ENCODE measurements around the gene PDE4A. TPM values are rescaled to one million over a fixed set of nuclear protein-coding genes. Genes with fewer than 3 reads are reported as not detected.
A peak's percentile ranks its signal among the peaks of the same experiment; 100 is the strongest.

The PDE4A gene
- total and polyA plus RNA-seq, 2 of the 13 experiments (the other 11 are each of a cell fraction or from before 2014, with no cell fraction given): 1.1 to 4.1 TPM

GRCh38 chr19:10502524-10503001, 82.2 kb downstream of the PDE4A start (continued):
- TF ChIP-seq BORCS8-MEF2B (CRISPR knock-in tag; IDR thresholded peaks at IDR 0.05) (peak; percentile 83; the same call in 1 of the 2 replicates), NONO (IDR thresholded peaks at IDR 0.05) (no peak), NONO (CRISPR knock-in tag; conservative IDR thresholded peaks at IDR 0.05) (peak; percentile 87; the same call in 1 of the 2 replicates), NR0B2 (CRISPR knock-in tag; IDR thresholded peaks at IDR 0.05) (peak; percentile 55; the same call in 1 of the 2 replicates), ZNF503 (CRISPR knock-in tag; IDR thresholded peaks at IDR 0.05) (peak; percentile 65), EEA1 (CRISPR knock-in tag; IDR thresholded peaks at IDR 0.05; ENCODE audit: borderline replicate concordance) (peak; percentile 20; the same call in 1 of the 2 replicates), ZSCAN31 (CRISPR knock-in tag; IDR thresholded peaks at IDR 0.05; ENCODE audit: low read depth) (peak; percentile 91), CSRNP1 (CRISPR knock-in tag; IDR thresholded peaks at IDR 0.05) (0 out of 2 replicates have a peak, but pooled peaks have one; percentile 67), CHD4 (IDR thresholded peaks at IDR 0.05; ENCODE audit: borderline replicate concordance, low read length) (no peak), MAFF (IDR thresholded peaks at IDR 0.05; ENCODE audit: low read depth, low read length) (peak; percentile 64; the same call in 1 of the 2 replicates), ZNF124 (CRISPR knock-in tag; IDR thresholded peaks at IDR 0.05) (peak; percentile 65; the same call in 1 of the 2 replicates), MLX (CRISPR knock-in tag; IDR thresholded peaks at IDR 0.05) (no peak), ATF3 (CRISPR knock-in tag; IDR thresholded peaks at IDR 0.05) (peak; percentile 80), RORA (CRISPR knock-in tag; IDR thresholded peaks at IDR 0.05) (0 out of 2 replicates have a peak, but pooled peaks have one; percentile 58), RERE (CRISPR knock-in tag; IDR thresholded peaks at IDR 0.05; ENCODE audit: low read depth) (peak; percentile 62; the same call in 1 of the 2 replicates), LCORL (IDR thresholded peaks at IDR 0.05) (no peak), LCORL (CRISPR knock-in tag; IDR thresholded peaks at IDR 0.05) (0 out of 2 replicates have a peak, but pooled peaks have one; percentile 33), NR2C2 (CRISPR knock-in tag; IDR thresholded peaks at IDR 0.05; ENCODE audit: borderline replicate concordance) (peak; percentile 73), HOXD1 (CRISPR knock-in tag; IDR thresholded peaks at IDR 0.05) (0 out of 2 replicates have a peak, but pooled peaks have one; percentile 21)
